Fibroblast of mammary gland (primary cell): ENCODE data around the gene SLC2A1.
"Not testable (repeated sequence)": the region's sequence is repeated elsewhere in the genome, so short reads cannot be mapped to it uniquely, and the experiment has no call there.

Experiments used
- DNase-seq: peaks from one replicate; pipeline ENCODE4 v3.0.0-alpha.2; 2010; ENCODE audit warnings: low read depth
- H3K4me3 ChIP-seq: 2 replicates; pipeline ENCODE4 v1.5.1; 2011; ENCODE audit warnings: low read depth, mild to moderate bottlenecking, low read length, moderate library complexity; ENCODE audit not compliant: control insufficient read depth
- TF ChIP-seq, protein P1 (sequence below): conservative IDR thresholded peaks from 2 replicates; pipeline ENCODE4 v1.5.1; 2011; ENCODE audit warnings: low read depth, low read length, inconsistent platforms; ENCODE audit not compliant: control insufficient read depth, insufficient read depth

SLC2A1 gene

DNA sequence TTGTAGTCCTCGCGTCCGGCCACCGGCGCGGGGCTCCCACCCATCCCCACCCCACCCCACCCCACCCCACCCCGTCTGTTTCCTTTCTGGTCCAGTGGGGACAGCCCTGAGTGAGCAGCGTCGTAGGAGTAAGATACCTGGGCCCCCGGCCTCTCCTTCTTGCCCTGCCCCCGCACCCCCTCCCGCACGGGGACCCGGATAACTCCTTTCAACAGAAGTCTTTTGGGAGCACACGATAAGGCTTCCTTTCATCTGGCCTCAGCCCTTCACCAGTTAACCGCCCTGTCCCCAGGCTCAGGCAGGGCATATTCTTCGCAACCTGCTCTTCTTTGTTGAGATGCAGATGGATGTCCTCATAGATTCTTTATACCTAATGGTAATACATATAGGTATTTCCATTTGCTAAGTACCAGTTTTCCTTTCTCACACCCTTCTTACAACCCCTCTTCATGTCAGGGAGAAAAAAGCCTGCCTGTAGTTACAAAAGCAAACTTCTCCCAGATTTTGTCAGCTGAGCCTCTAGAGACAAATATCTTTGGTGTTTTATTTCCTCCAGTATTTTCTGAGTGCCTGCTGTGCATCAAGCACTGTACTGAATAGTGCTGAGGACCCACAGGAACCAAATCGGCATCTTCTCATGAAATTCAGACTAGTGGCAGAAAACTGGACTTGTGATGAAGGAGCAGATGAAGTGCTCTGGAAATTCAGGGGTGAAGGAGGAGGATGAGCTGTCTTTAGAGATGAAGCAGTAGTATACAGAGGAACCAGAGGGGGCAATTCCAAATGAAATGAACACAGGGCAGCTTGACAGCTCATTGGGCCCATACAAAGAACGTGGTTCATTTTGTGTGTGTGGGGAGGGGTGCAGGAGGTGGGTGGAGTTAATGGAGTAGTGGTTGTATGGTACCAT is 33.6 kb downstream of the SLC2A1 start:
- DNase-seq: no peak
- peak overlapping the region; percentile 76 for H3K4me3 ChIP-seq
- TF ChIP-seq, protein P1, sequence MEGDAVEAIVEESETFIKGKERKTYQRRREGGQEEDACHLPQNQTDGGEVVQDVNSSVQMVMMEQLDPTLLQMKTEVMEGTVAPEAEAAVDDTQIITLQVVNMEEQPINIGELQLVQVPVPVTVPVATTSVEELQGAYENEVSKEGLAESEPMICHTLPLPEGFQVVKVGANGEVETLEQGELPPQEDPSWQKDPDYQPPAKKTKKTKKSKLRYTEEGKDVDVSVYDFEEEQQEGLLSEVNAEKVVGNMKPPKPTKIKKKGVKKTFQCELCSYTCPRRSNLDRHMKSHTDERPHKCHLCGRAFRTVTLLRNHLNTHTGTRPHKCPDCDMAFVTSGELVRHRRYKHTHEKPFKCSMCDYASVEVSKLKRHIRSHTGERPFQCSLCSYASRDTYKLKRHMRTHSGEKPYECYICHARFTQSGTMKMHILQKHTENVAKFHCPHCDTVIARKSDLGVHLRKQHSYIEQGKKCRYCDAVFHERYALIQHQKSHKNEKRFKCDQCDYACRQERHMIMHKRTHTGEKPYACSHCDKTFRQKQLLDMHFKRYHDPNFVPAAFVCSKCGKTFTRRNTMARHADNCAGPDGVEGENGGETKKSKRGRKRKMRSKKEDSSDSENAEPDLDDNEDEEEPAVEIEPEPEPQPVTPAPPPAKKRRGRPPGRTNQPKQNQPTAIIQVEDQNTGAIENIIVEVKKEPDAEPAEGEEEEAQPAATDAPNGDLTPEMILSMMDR: no peak

DNA sequence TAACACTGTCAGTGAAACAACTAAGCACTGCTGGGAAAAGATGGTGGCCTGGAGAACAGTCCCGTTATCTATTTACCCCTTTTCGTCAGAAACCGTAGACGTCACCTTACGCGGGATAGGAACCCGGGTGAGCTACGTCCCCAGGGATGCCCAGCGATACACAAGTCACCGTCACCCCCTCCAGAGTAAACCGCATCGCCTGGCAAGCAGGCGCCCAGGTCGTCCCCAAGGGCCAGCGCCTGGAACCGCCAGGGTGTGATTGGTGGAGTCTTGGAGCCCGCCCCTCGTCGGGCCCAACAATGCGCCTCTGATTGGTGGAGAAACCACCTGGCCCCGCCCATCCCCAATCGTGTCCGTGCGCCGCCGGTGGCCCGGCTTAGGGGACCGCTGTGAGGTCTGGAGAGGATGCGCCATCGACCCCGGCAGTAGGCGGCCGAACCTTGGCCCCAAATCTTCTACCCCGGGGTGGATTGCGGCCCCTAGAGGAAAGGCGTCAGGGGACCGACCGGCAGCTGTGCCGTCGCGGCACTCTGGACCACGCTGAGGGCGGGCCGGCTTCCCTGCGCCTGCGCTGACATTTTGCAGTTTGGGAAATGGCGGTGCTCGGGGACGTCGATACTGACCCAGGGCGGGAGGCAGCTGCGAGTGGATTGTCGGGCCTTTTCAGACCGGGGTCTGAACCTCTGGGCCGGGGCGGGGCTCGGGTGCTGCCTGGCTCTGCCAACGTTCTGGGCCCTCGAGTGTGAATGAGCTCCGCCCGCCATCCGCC is 34.4 kb downstream of the SLC2A1 start:
- H3K4me3 ChIP-seq: peak overlapping the region; percentile 76
- DNase-seq: peak; percentile 80
- TF ChIP-seq, protein P1: no peak

DNA sequence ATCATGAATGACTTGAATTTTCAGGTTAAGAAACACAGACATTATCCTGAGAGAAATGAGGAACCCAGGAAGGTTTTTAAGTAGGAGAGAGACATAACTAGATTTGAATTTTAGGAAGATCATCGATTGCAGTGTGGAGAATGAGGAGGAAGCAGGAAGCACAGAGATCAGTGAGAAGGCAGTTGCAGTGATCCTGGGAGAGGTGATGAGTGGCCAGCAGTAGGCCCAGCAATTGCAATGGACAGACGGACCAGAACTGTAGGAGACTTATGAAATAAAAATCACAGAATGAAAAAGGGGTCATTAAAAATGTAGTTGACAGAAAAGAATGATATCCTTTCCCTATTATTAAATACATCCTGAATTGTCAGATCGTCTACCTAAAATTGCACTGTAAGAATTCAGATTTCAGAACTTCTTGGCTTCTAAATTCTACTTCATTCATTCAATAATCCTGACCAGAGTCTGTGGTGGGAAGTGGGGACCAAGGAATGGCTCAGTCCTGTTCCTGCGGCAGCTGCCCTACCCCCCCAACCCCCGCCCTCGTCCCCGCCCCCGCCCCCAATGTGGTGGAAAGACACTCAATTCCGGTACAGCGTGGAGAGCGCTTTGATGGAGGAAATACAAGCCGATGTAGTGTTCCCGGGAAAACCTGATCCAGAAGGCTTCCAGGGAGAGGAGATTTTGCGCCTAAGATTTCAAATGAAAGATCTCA is 35.1 kb downstream of the SLC2A1 start:
- TF ChIP-seq, protein P1: no peak
- H3K4me3 ChIP-seq: peak overlapping the region; percentile 76
- DNase-seq: no peak

DNA sequence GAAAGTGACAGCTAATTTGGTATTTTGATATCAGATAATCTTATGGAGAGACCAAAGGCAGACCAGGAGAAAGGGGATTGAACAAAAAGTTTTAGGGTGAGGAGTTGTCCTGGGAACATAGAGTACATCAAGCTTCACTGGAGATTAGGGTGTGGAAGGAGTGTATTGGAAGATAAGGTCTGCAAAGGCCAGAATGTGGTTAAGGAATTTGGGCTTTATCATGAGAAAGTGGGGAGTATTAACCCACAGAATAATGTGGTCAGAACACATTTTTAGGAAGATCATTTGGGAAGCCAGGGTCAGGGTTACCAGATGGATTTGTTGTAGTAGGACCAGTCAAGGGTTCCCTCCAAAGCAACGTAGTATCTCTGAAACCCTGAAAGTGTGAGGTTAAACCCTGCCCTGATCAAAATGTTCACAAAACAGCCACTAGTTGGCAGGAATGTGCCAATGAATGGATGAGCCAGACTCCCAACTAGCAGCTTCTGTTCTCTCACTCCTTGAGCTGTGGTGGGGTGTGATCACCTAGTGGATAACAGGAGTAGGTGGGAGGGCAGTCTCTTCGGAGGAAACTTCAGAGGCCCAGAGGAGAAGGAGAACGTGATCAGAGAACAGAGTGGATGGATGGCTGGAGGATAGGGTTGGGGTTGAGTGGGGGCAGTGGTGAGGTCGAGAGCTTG is 35.8 kb downstream of the SLC2A1 start:
- TF ChIP-seq, protein P1: peak; percentile 90
- no peak overlapping the region for H3K4me3 ChIP-seq
- DNase-seq: peak; percentile 71

DNA sequence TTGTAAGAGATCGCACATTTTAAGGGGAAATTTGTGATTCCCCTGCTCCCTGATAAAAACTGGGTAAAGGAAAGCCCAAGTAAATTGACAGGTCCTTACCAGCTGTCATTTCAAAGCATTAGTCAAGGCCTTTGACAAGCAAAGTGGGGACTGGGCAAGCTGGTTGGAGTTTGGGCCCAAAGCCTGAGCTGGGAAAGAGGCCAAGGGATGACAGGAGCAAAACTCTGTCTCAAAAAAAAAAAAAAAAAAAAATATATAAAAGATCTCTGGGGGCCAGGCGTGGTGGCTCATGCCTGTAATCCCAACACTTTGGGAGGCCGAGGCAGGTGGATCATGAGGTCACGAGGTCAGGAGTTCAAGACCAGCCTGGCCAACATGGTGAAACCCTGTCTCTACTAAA is 36.9 kb downstream of the SLC2A1 start:
- no peak overlapping the region for H3K4me3 ChIP-seq
- no peak for DNase-seq
- TF ChIP-seq, protein P1: no peak

DNA sequence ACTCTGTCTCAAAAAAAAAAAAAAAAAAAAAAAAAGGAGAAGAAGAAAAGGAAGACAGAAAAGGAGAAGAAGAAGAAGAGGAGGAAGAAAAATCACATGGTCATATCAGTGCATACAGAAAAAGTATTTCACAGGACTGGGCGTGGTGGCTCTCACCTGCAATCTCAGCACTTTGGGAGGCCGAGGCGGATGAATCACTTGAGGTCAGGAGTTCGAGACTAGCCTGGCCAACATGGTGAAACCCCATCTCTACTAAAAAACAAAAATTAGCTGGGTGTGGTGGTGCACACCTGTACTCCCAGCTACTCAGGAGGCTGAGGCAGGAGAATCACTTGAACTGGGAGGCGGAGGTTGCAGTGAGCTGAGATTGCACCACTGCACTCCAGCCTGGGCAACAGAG is 39.0 kb downstream of the SLC2A1 start:
- not testable (repeated sequence) for H3K4me3 ChIP-seq, DNase-seq
